Sigmoid colon (tissue), 4 donors: ENCODE measurements around the gene ARHGAP22.

Experiments
- CTCF ChIP-seq, 4 experiments: fragments of 450-650 bp in 3 of 4; fragments of 200-600 bp in 1 of 4; IDR thresholded peaks; one replicate each; pipeline ENCODE4 v1.5.1; 2016 to 2019; ENCODE audit warnings: antibody characterized with exemption in 4 of 4, mild to moderate bottlenecking in 3 of 4, moderate library complexity in 2 of 4
- POLR2AphosphoS5 ChIP-seq, 4 donors: sonication (generic); formaldehyde crosslinking; IDR thresholded peaks; one replicate each; pipeline ENCODE4 v1.6.1; 2017; ENCODE audit warnings: antibody characterized with exemption in 4 of 4

GRCh38 chr10:48577158-48577557 is 27.7 kb downstream of the ARHGAP22 start:
- TF ChIP-seq CTCF (IDR thresholded peaks at IDR 0.05) (no peak), POLR2AphosphoS5 (IDR thresholded peaks at IDR 0.05) (no peak)
